HL-60 (cell line): Measurements from ENCODE around the gene PNMA8C.

ENCODE experiments used
- GABPA ChIP-seq: IDR thresholded peaks from 2 replicates; pipeline ENCODE4 v1.6.1; 2012; ENCODE audit warnings: low read depth
- SPI1 ChIP-seq: IDR thresholded peaks from 2 replicates; pipeline ENCODE4 v1.6.1; 2012; ENCODE audit warnings: low read depth, mild to moderate bottlenecking, borderline replicate concordance
- TF ChIP-seq, protein P1 (sequence below): IDR thresholded peaks from one replicate; pipeline ENCODE4 v1.5.1; 2011; ENCODE audit warnings: low read length, control low read depth, inconsistent platforms; ENCODE audit not compliant: insufficient read depth

DNA sequence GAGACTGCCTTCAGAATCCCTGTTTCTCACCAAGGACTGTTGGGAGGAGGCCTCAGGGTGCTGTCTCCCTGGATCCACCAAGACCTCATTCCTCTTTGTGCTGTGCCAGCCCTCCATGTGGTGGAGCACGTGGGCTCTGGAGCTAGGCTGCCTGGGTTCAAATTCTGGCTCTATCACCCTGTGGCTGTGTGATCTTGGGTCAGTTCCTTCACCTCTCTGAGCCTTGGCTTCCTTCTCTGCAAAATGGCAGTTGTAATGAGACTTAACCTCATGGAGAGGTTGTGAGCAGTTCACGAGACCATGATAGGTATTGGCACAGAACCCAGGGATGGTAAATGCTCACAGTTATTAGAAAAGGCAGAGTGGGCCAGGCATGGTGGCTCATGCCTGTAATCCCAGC is 6.4 kb downstream of the PNMA8C start:
- no peak for TF ChIP-seq GABPA
- TF ChIP-seq, protein P1, sequence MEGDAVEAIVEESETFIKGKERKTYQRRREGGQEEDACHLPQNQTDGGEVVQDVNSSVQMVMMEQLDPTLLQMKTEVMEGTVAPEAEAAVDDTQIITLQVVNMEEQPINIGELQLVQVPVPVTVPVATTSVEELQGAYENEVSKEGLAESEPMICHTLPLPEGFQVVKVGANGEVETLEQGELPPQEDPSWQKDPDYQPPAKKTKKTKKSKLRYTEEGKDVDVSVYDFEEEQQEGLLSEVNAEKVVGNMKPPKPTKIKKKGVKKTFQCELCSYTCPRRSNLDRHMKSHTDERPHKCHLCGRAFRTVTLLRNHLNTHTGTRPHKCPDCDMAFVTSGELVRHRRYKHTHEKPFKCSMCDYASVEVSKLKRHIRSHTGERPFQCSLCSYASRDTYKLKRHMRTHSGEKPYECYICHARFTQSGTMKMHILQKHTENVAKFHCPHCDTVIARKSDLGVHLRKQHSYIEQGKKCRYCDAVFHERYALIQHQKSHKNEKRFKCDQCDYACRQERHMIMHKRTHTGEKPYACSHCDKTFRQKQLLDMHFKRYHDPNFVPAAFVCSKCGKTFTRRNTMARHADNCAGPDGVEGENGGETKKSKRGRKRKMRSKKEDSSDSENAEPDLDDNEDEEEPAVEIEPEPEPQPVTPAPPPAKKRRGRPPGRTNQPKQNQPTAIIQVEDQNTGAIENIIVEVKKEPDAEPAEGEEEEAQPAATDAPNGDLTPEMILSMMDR: no peak
- TF ChIP-seq SPI1: no peak
